K562 (cell line): ENCODE measurements around the gene DCTD. TPM values are rescaled to one million over a fixed set of nuclear protein-coding genes. Genes with fewer than 3 reads are reported as not detected.

Source experiments
- ATAC-seq: fragments of 200-7000 bp; cut with Tn5 transposase; 3 replicates; pipeline ENCODE4 v1.9.1; 2020; ENCODE audit warnings: moderate library complexity
- BruUV-seq: library from RNA; stranded (reverse); fragments of 400-500 nt; replicated peaks from 2 replicates; lab custom pipeline; 2021; lab: Mats Ljungman, UMichigan
- CTCF ChIA-PET: fragments of 300-600 bp; formaldehyde crosslinking; extraction: SDS; loops from one replicate; lab custom pipeline; 2021; ENCODE audit warnings: low intra/inter-chr PET ratio; lab: Yijun Ruan, JAX
- POLR2A ChIA-PET: fragments of 300-600, 350-650 bp; sonication (Branson Sonifier 250); formaldehyde crosslinking; extraction: SDS; loops from one replicate; lab custom pipeline; 2021; ENCODE audit warnings: antibody characterized with exemption, inconsistent platforms; lab: Yijun Ruan, JAX
- DNase-seq, 4 experiments: peaks; one replicate each; pipeline versions ENCODE4 v3.0.0 to v3.0.0-alpha.2; 2011 to 2018; ENCODE audit warnings: low spot score in 3 of 4, mixed read lengths in 3 of 4; ENCODE audit errors: extremely low read depth in 1 of 4
- FAIRE-seq: peaks from 2 replicates; lab custom pipeline; 2011; peaks lifted over from hg19 to GRCh38; lab: Jason Lieb, UNC
- H2AFZ ChIP-seq: 2 replicates; pipeline ENCODE4 v1.6.0; 2011; ENCODE audit warnings: low read depth, low read length, control low read depth, inconsistent platforms
- H3K27ac ChIP-seq: fragments of 200-600 bp; 3 replicates; pipeline ENCODE4 v1.8.0; 2011; ENCODE audit warnings: low read depth, mild to moderate bottlenecking, control low read depth, inconsistent platforms, low read length, moderate library complexity, mixed read lengths; ENCODE audit errors: extremely low read depth
- H3K27me3 ChIP-seq, 2 experiments: fragments of 300-600 bp in 1 of 2; 2 replicates in 1 of 2; 3 replicates in 1 of 2; pipeline versions ENCODE4 v1.6.0 to v1.8.0; 2011; ENCODE audit warnings: inconsistent platforms in 2 of 2, low read length in 2 of 2, mild to moderate bottlenecking in 1 of 2, mixed read lengths in 1 of 2, moderate library complexity in 1 of 2; ENCODE audit not compliant: control insufficient read depth in 2 of 2, insufficient read depth in 2 of 2
- H3K36me3 ChIP-seq: fragments of 300-600 bp; 3 replicates; pipeline ENCODE4 v1.8.0; 2011; ENCODE audit warnings: mild to moderate bottlenecking, low read length, inconsistent platforms; ENCODE audit not compliant: control insufficient read depth, insufficient read depth
- H3K4me1 ChIP-seq, 2 experiments: fragments of 200-600 bp in 1 of 2; replicated peaks in 1 of 2; 2 replicates in 1 of 2; 3 replicates in 1 of 2; pipeline versions ENCODE4 v1.5.1 to v1.8.0; 2011; ENCODE audit warnings: inconsistent platforms in 2 of 2, low read length in 2 of 2, mild to moderate bottlenecking in 1 of 2, mixed read lengths in 1 of 2, moderate library complexity in 1 of 2; ENCODE audit not compliant: control insufficient read depth in 2 of 2, insufficient read depth in 2 of 2
- H3K4me2 ChIP-seq: 2 replicates; pipeline ENCODE4 v1.6.1; 2011; ENCODE audit warnings: low read length, control low read depth, inconsistent platforms, mixed read lengths; ENCODE audit not compliant: insufficient read depth
- H3K4me3 ChIP-seq: fragments of 200-600 bp; sonication (generic), shearing (Covaris generic); 2 replicates; pipeline ENCODE4 v1.5.1; 2016; ENCODE audit warnings: control low read depth, inconsistent platforms
- H3K79me2 ChIP-seq: fragments of 200-600 bp; 3 replicates; pipeline ENCODE4 v1.8.0; 2011; ENCODE audit warnings: low read length, inconsistent platforms; ENCODE audit not compliant: control insufficient read depth, insufficient read depth
- H3K9ac ChIP-seq, 2 experiments: 2 replicates each; pipeline versions ENCODE4 v1.6.0 to v1.6.1; 2011; ENCODE audit warnings: low read depth in 2 of 2, low read length in 2 of 2, control low read depth in 1 of 2, inconsistent platforms in 1 of 2, mild to moderate bottlenecking in 1 of 2, mixed read lengths in 1 of 2; ENCODE audit not compliant: insufficient read depth in 1 of 2
- H3K9me1 ChIP-seq: one replicate; pipeline ENCODE4 v1.6.0; 2011; ENCODE audit warnings: inconsistent platforms, mild to moderate bottlenecking, low read length, moderate library complexity; ENCODE audit not compliant: control insufficient read depth, insufficient read depth
- H3K9me3 ChIP-seq: replicated peaks from 2 replicates; pipeline ENCODE4 v1.5.1; 2011; ENCODE audit warnings: low read depth, low read length, inconsistent platforms; ENCODE audit not compliant: control insufficient read depth, insufficient read depth
- H4K20me1 ChIP-seq: replicated peaks from 2 replicates; pipeline ENCODE4 v1.6.1; 2011; ENCODE audit warnings: low read length, inconsistent platforms, mixed read lengths; ENCODE audit not compliant: control insufficient read depth, insufficient read depth
- BCL6 ChIP-seq: fragments of 250-450 bp; sonication (Bioruptor Pico); IDR thresholded peaks from 2 replicates; pipeline ENCODE4 v1.4.0; 2020
- DDX20 ChIP-seq: fragments of 450-650 bp; IDR thresholded peaks from 2 replicates; pipeline ENCODE4 v1.6.1; 2016; ENCODE audit warnings: missing genetic modification characterization, low read depth, mild to moderate bottlenecking, missing compliant biosample characterization, moderate library complexity
- ZNF146 ChIP-seq: IDR thresholded peaks from one replicate; pipeline ENCODE4 v1.6.1; 2018; ENCODE audit warnings: missing compliant biosample characterization; ENCODE audit not compliant: unreplicated experiment
- ZNF584 ChIP-seq: fragments of 200-800 bp; sonication (Bioruptor generic); IDR thresholded peaks from 2 replicates; pipeline ENCODE4 v1.6.1; 2016; ENCODE audit warnings: low read depth, mild to moderate bottlenecking, missing genetic modification characterization, missing compliant biosample characterization
- WGBS: fragments of 100-300 bp; shearing (Covaris generic); methylation state at CpG from one replicate; pipeline ENCODE4 v1.1.6; 2016; ENCODE audit warnings: low coverage, mixed read lengths; ENCODE audit not compliant: insufficient coverage; ENCODE audit errors: missing lambda C conversion rate; 5-methylcytosine and 5-hydroxymethylcytosine counted together
- in situ Hi-C: fragments of 300-500 bp; cut with MboI; formaldehyde crosslinking; loops from 4 replicates; pipeline ENCODE4 v1.15.0; 2018; ENCODE audit warnings: inconsistent platforms, mixed read lengths
- intact Hi-C: fragments of 100-400 bp; cut with micrococcal nuclease; formaldehyde crosslinking; loops from 2 replicates; pipeline ENCODE4 v1.14.2; 2022
- polyA plus RNA-seq, 8 experiments: library from polyadenylated mRNA; depleted of rRNA in 4 of 8; stranded (reverse) in 5 of 8; unstranded in 3 of 8; fragments of >200 nt; fragmentation: Nextera tagmentation in 2 of 8; fragmentation: Illumina TruSeq in 1 of 8; extraction: Ambion mirVana in 2 of 8; extraction: Trizol in 1 of 8; gene quantifications; 2 replicates each; pipeline versions ENCODE4 v1.2.1 to v1.2.3, GENCODE V29; 2011 to 2014; ENCODE audit warnings: inconsistent platforms in 1 of 8, missing spikeins in 1 of 8
- total RNA-seq, 7 experiments: library from RNA; depleted of rRNA in 6 of 7; stranded (reverse); fragments of >200 nt in 6 of 7; fragmentation: Illumina TruSeq in 2 of 7; extraction: Trizol in 2 of 7; gene quantifications; 2 replicates each; pipeline versions ENCODE4 v1.2.1 to v1.2.3, GENCODE V29; 2011 to 2021; ENCODE audit warnings: low replicate concordance in 1 of 7

Gene DCTD
- total and polyA plus RNA-seq, 9 of the 15 experiments (the other 6 are each of a cell fraction or from before 2014, with no cell fraction given): 38.7 to 114 (median 76.5) TPM

GRCh38 chr4:182878633-182879495, 38.3 kb downstream of the DCTD start:
- H3K27ac ChIP-seq: no peak overlapping the region
- H3K36me3 ChIP-seq: peaks cover 7% of the 10 kb centered on the region; the same call in 2 of the 3 replicates
- no peak for TF ChIP-seq ZNF584 (CRISPR knock-in tag)
- no peaks in the 10 kb centered on the region for H3K9me3 ChIP-seq
- intact Hi-C loops: no loop called here
- no peaks in the 10 kb centered on the region for H3K27me3 ChIP-seq
- in situ Hi-C loops: no loop called here
- BruUV-seq: no TSS peak
- FAIRE-seq: no peak
- H3K79me2 ChIP-seq: no peaks in the 10 kb centered on the region
- ChIA-PET CTCF (no interaction called here), POLR2A (no interaction called here)
- no peak for DNase-seq
- ATAC-seq: no peak; the same call in 2 of the 3 replicates
- no peaks in the 10 kb centered on the region for H4K20me1 ChIP-seq
- no peaks in the 10 kb centered on the region for H3K9me1 ChIP-seq
- H3K4me1 ChIP-seq: 0 out of 5 replicates have a peak, but pooled peaks cover 0 to 3% of the 10 kb centered on the region in 2 experiments
- WGBS: 65% methylated on average over 15 of the region's 16 CpGs
- H2AFZ ChIP-seq: no peak overlapping the region
- peak overlapping the region in 1 of 2 experiments; percentile 50; a peak in 1 of 4 replicates for H3K9ac ChIP-seq
- H3K4me2 ChIP-seq: no peak overlapping the region
- no peak overlapping the region for H3K4me3 ChIP-seq

GRCh38 chr4:182877326-182877883, 39.8 kb downstream of the DCTD start:
- in situ Hi-C loops: no loop called here
- FAIRE-seq (no peak), DNase-seq (no peak), ATAC-seq (peak; percentile 74)
- H2AFZ ChIP-seq: no peak overlapping the region
- no peak overlapping the region for H3K27ac ChIP-seq
- H4K20me1 ChIP-seq: no peaks in the 10 kb centered on the region
- BruUV-seq: no TSS peak
- intact Hi-C loops: no loop called here
- H3K9ac ChIP-seq: no peak overlapping the region
- no peaks in the 10 kb centered on the region for H3K9me1 ChIP-seq
- no peaks in the 10 kb centered on the region for H3K36me3 ChIP-seq
- H3K9me3 ChIP-seq: no peaks in the 10 kb centered on the region
- POLR2A ChIA-PET: interaction anchor here (0.6 kb wide), 1 partner anchor 27 kb away, joined by 4 read pairs; no protein-coding TSS in a partner anchor
- no peak for TF ChIP-seq BCL6 (CRISPR knock-in tag)
- TF ChIP-seq DDX20 (tag): no peak
- TF ChIP-seq ZNF146 (CRISPR knock-in tag): peak; percentile 45
- H3K79me2 ChIP-seq: no peaks in the 10 kb centered on the region
- no peaks in the 10 kb centered on the region for H3K27me3 ChIP-seq
- WGBS: 72% methylated on average over 9 of the region's 9 CpGs
- no peak overlapping the region for H3K4me2 ChIP-seq
- CTCF ChIA-PET: no interaction called here
- 0 out of 5 replicates have a peak, but pooled peaks cover 0 to 3% of the 10 kb centered on the region in 2 experiments for H3K4me1 ChIP-seq
- no peak overlapping the region for H3K4me3 ChIP-seq
